Measurements from ENCODE around the gene GIPC1. TPM values are rescaled to one million over a fixed set of nuclear protein-coding genes. Genes with fewer than 3 reads are reported as not detected.
"Not testable (repeated sequence)": the region's sequence is repeated elsewhere in the genome, so short reads cannot be mapped to it uniquely, and the experiment has no call there.

Gene GIPC1
- total RNA-seq, 1 experiment from 2014 or later, result 160 TPM

DNA sequence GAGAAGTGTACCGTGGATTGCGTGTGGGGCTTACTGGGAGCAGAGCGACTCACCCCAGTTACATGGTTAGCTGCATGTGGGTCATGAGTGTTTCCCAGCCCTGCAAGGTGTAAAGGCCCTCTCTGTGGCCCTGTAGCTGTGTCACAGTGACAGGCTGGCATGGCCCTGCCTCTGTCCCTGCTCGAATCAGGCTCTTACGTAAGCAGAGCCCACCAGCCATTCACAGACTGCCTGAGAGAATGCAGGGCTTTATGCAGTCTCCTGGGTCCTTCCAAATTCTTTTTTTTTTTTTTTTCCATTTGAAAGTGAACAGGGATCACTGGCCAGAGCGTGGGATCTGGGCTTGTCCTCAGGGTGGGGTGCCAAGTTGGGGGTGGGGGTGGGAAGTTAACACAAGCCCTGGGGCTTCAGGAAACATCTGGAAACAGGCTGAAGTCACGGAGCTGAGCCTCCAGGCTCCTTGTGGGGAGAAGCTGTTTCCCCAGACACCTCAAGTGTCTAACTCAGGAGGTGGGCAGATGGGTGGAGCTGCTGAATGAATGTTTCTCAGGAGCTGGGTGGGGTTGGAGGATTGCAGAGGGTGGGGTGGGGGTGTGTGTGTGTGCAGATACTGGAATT, 46.9 kb upstream of the GIPC1 start:
- POLR2A ChIA-PET, result no interaction called here
- no TSS peak for BruUV-seq (replicated peaks)
- peaks cover 4% of the 10 kb centered on the region; the same call in 1 of the 2 replicates for H3K4me1 ChIP-seq (ENCODE audit: control insufficient read depth, insufficient read depth, low read length)
- ATAC-seq (no peak), DNase-seq (ENCODE audit: low read depth, low spot score) (no peak)
- CTCF ChIA-PET, result interaction anchor here (0.7 kb wide), 1 partner anchor 11 kb away, joined by 5 read pairs; no protein-coding TSS in a partner anchor
- H3K27ac ChIP-seq (ENCODE audit: low read length), result no peak overlapping the region
- H3K36me3 ChIP-seq (ENCODE audit: control insufficient read depth, insufficient read depth, low read length), result no peaks in the 10 kb centered on the region
- in situ Hi-C loops (cut with HindIII; ENCODE audit: low pct_unique_long_range_greater_than_20kb, low sequenced_read_pairs), result no loop called here
- intact Hi-C loops (cut with micrococcal nuclease; ENCODE audit: unreplicated experiment), result no loop called here
- no peaks in the 10 kb centered on the region for H3K9me3 ChIP-seq (ENCODE audit: control insufficient read depth, insufficient read depth, low read depth, low read length)
- TF ChIP-seq TCF7L2 (IDR thresholded peaks at IDR 0.05; ENCODE audit: low read depth, low read length), result no peak
- no peak for TF ChIP-seq POLR2AphosphoS5 (IDR thresholded peaks at IDR 0.05; ENCODE audit: low read depth, low read length)
- TF ChIP-seq, protein P1, sequence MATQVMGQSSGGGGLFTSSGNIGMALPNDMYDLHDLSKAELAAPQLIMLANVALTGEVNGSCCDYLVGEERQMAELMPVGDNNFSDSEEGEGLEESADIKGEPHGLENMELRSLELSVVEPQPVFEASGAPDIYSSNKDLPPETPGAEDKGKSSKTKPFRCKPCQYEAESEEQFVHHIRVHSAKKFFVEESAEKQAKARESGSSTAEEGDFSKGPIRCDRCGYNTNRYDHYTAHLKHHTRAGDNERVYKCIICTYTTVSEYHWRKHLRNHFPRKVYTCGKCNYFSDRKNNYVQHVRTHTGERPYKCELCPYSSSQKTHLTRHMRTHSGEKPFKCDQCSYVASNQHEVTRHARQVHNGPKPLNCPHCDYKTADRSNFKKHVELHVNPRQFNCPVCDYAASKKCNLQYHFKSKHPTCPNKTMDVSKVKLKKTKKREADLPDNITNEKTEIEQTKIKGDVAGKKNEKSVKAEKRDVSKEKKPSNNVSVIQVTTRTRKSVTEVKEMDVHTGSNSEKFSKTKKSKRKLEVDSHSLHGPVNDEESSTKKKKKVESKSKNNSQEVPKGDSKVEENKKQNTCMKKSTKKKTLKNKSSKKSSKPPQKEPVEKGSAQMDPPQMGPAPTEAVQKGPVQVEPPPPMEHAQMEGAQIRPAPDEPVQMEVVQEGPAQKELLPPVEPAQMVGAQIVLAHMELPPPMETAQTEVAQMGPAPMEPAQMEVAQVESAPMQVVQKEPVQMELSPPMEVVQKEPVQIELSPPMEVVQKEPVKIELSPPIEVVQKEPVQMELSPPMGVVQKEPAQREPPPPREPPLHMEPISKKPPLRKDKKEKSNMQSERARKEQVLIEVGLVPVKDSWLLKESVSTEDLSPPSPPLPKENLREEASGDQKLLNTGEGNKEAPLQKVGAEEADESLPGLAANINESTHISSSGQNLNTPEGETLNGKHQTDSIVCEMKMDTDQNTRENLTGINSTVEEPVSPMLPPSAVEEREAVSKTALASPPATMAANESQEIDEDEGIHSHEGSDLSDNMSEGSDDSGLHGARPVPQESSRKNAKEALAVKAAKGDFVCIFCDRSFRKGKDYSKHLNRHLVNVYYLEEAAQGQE (IDR thresholded peaks at IDR 0.05; ENCODE audit: insufficient read depth in 1 of 2, low read depth in 2 of 2, low read length in 1 of 2), result no peak
- TF ChIP-seq, protein P2, sequence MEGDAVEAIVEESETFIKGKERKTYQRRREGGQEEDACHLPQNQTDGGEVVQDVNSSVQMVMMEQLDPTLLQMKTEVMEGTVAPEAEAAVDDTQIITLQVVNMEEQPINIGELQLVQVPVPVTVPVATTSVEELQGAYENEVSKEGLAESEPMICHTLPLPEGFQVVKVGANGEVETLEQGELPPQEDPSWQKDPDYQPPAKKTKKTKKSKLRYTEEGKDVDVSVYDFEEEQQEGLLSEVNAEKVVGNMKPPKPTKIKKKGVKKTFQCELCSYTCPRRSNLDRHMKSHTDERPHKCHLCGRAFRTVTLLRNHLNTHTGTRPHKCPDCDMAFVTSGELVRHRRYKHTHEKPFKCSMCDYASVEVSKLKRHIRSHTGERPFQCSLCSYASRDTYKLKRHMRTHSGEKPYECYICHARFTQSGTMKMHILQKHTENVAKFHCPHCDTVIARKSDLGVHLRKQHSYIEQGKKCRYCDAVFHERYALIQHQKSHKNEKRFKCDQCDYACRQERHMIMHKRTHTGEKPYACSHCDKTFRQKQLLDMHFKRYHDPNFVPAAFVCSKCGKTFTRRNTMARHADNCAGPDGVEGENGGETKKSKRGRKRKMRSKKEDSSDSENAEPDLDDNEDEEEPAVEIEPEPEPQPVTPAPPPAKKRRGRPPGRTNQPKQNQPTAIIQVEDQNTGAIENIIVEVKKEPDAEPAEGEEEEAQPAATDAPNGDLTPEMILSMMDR (IDR thresholded peaks at IDR 0.05), result no peak
- H3K27me3 ChIP-seq (ENCODE audit: control insufficient read depth, insufficient read depth, low read length), result no peaks in the 10 kb centered on the region
- H3K4me3 ChIP-seq (ENCODE audit: low read depth in 2 of 2, low read length in 2 of 2), result no peak overlapping the region

DNA sequence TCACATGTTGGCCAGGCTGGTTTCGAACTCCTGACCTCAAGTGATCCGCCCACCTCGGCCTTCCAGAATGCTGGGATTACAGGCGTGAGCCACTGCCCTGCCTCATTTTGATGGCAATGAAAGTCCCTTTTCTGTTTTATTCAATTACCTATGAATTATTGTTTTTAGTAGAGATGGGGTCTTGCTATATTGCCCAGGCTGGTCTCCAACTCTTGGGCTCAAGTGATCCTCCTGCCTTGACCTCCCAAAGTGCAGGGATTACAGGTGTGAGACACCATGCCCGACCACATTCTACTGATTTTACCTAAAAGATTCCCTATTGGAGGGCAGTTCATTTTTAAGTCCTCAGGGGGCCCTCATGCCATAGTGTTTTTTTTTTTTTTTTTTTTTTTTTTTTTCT, 46.1 kb upstream of the GIPC1 start:
- CTCF ChIA-PET, result interaction anchor here (0.7 kb wide), 1 partner anchor 12 kb away, joined by 5 read pairs; no protein-coding TSS in a partner anchor
- H3K4me1 ChIP-seq (ENCODE audit: control insufficient read depth, insufficient read depth, low read length); in situ Hi-C loops (cut with HindIII; ENCODE audit: low pct_unique_long_range_greater_than_20kb, low sequenced_read_pairs); POLR2A ChIA-PET; H3K4me3 ChIP-seq (ENCODE audit: low read depth in 2 of 2, low read length in 2 of 2); DNase-seq (ENCODE audit: low read depth, low spot score); BruUV-seq (replicated peaks); H3K27me3 ChIP-seq (ENCODE audit: control insufficient read depth, insufficient read depth, low read length); ATAC-seq; H3K27ac ChIP-seq (ENCODE audit: low read length); H3K36me3 ChIP-seq (ENCODE audit: control insufficient read depth, insufficient read depth, low read length); intact Hi-C loops (cut with micrococcal nuclease; ENCODE audit: unreplicated experiment); H3K9me3 ChIP-seq (ENCODE audit: control insufficient read depth, insufficient read depth, low read depth, low read length): not testable (repeated sequence)

DNA sequence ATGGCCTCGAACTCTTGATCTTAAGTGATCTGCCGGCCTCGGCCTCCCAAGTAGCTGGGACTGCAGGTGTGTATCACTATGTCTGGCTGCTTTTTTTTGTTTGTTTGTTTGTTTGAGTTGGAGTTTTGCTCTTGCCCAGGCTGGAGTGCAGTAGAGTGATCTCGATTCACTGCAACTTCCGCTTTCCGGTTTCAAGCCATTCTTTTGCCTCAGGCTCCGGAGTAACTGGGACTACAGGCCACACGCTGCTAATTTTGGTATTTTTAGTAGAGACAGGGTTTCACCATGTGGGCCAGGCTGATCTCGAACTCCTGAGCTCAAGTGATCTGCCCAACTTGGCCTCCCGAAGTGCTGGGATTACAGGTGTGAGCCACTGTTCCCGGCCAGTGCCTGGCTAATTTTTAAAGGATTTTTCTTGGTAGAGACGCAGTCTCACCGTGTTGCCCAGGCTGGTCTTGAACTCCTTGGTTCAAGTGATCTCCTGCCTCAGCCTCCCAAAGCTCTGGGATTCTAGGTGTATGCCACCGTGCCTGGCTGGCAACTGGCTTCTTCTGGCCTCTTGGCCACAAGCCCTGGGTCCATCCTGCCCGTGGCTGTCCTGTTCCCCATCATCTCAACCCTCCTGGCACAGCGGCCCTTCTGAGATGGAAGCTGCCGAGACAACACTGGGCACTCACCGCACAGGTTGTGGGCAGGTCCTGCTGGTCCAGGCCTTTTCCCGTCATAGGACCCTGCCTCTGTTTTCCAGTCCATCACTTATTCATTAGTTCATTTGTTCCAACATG, 45.0 kb upstream of the GIPC1 start:
- Histone ChIP-seq H3K9me3 (ENCODE audit: control insufficient read depth, insufficient read depth, low read depth, low read length) (no peaks in the 10 kb centered on the region), H3K4me1 (ENCODE audit: control insufficient read depth, insufficient read depth, low read length) (peaks cover 8% of the 10 kb centered on the region), H3K27me3 (ENCODE audit: control insufficient read depth, insufficient read depth, low read length) (no peaks in the 10 kb centered on the region), H3K36me3 (ENCODE audit: control insufficient read depth, insufficient read depth, low read length) (no peaks in the 10 kb centered on the region), H3K27ac (ENCODE audit: low read length) (no peak overlapping the region), H3K4me3 (ENCODE audit: low read depth in 2 of 2, low read length in 2 of 2) (no peak overlapping the region)
- POLR2A ChIA-PET, result no interaction called here
- CTCF ChIA-PET, result interaction anchor here (0.5 kb wide), 1 partner anchor 406 kb away, joined by 3 read pairs; no protein-coding TSS in a partner anchor
- intact Hi-C loops (cut with micrococcal nuclease; ENCODE audit: unreplicated experiment) (no loop called here), in situ Hi-C loops (cut with HindIII; ENCODE audit: low pct_unique_long_range_greater_than_20kb, low sequenced_read_pairs) (no loop called here)
- DNase-seq (ENCODE audit: low read depth, low spot score) (no peak), ATAC-seq (no peak)
- BruUV-seq (replicated peaks), result no TSS peak
- TF ChIP-seq POLR2AphosphoS5 (IDR thresholded peaks at IDR 0.05; ENCODE audit: low read depth, low read length) (no peak), SIN3A (IDR thresholded peaks at IDR 0.05; ENCODE audit: borderline replicate concordance, insufficient read depth, low read depth, low read length) (no peak), TCF7L2 (IDR thresholded peaks at IDR 0.05; ENCODE audit: low read depth, low read length) (no peak)
- TF ChIP-seq, protein P1 (IDR thresholded peaks at IDR 0.05; ENCODE audit: insufficient read depth in 1 of 2, low read depth in 2 of 2, low read length in 1 of 2), result no peak
- TF ChIP-seq, protein P2 (IDR thresholded peaks at IDR 0.05), result no peak

Measured in Panc1 (cell line).